Gastrocnemius medialis (tissue), 4 donors: Measurements from ENCODE around the gene BTRC. TPM values are rescaled to one million over a fixed set of nuclear protein-coding genes. Genes with fewer than 3 reads are reported as not detected.

ENCODE experiments used
- ATAC-seq, 2 donors: fragments of 150-250 bp; one replicate each; pipeline ENCODE4 v1.9.1; 2016
- DNase-seq, 2 donors: peaks; one replicate each; pipeline ENCODE4 v3.0.0-alpha.2; 2019
- H3K27ac ChIP-seq, 4 donors: fragments of 200-600 bp; sonication (generic); 1 replicate in 1 of 4; 2 replicates in 3 of 4; pipeline ENCODE4 v1.5.1; 2016 to 2018; ENCODE audit warnings: mild to moderate bottlenecking in 2 of 4, moderate library complexity in 1 of 4
- H3K27me3 ChIP-seq, 3 donors: fragments of 200-600 bp; sonication (generic) in 2 of 3; 1 replicate in 1 of 3; 2 replicates in 2 of 3; pipeline versions ENCODE4 v1.5.1 to v1.6.0; 2016 to 2019; ENCODE audit warnings: mild to moderate bottlenecking in 1 of 3, moderate library complexity in 1 of 3
- H3K36me3 ChIP-seq, 2 donors: fragments of 200-600 bp; sonication (generic) in 1 of 2; one replicate each; pipeline ENCODE4 v1.5.1; 2017 to 2018
- H3K4me1 ChIP-seq, 2 donors: fragments of 200-600 bp; sonication (generic) in 1 of 2; one replicate each; pipeline ENCODE4 v1.5.1; 2016 to 2017; ENCODE audit warnings: mild to moderate bottlenecking in 2 of 2
- H3K4me3 ChIP-seq, 4 donors: fragments of 200-600 bp; sonication (generic) in 3 of 4; 1 replicate in 1 of 4; 2 replicates in 3 of 4; pipeline ENCODE4 v1.5.1; 2016 to 2019; ENCODE audit warnings: mild to moderate bottlenecking in 2 of 4
- H3K9me3 ChIP-seq, 3 donors: fragments of 200-600 bp; sonication (generic) in 2 of 3; 1 replicate in 1 of 3; 2 replicates in 2 of 3; pipeline ENCODE4 v1.5.1; 2016 to 2019
- POLR2A ChIP-seq, 2 donors: fragments of 450-650 bp; IDR thresholded peaks; one replicate each; pipeline ENCODE4 v1.6.1; 2017; ENCODE audit warnings: antibody characterized with exemption in 2 of 2, mild to moderate bottlenecking in 2 of 2, moderate library complexity in 2 of 2
- in situ Hi-C, 4 donors: fragments of 200-750 bp; cut with MboI; loops; one replicate each; pipeline versions ENCODE4 v1.15.0 to v1.8.0; 2017; ENCODE audit warnings: low sequenced_read_pairs in 4 of 4
- intact Hi-C: fragments of 100-400 bp; cut with DNase I; formaldehyde crosslinking; loops from one replicate; pipeline ENCODE4 v1.15.1; 2023; ENCODE audit warnings: low total_unique reads
- total RNA-seq, 4 donors: library from RNA; depleted of rRNA; stranded (reverse); fragments of >200 nt; gene quantifications; one replicate each; pipeline versions ENCODE4 v1.1.0 to v1.2.3, GENCODE V29; 2016
- TF ChIP-seq, protein P1 (sequence below), 5 experiments: fragments of 450-650 bp in 3 of 5; fragments of 200-600 bp in 2 of 5; sonication (generic) in 2 of 5; IDR thresholded peaks in 4 of 5; conservative IDR thresholded peaks in 1 of 5; 1 replicate in 4 of 5; 2 replicates in 1 of 5; pipeline ENCODE4 v1.5.1; 2016 to 2019; ENCODE audit warnings: antibody characterized with exemption in 5 of 5, mild to moderate bottlenecking in 3 of 5, moderate library complexity in 3 of 5

The BTRC gene
- total RNA-seq, 4 donors from 2014 or later = 8.7 to 17.3 (median 12.6) TPM

DNA sequence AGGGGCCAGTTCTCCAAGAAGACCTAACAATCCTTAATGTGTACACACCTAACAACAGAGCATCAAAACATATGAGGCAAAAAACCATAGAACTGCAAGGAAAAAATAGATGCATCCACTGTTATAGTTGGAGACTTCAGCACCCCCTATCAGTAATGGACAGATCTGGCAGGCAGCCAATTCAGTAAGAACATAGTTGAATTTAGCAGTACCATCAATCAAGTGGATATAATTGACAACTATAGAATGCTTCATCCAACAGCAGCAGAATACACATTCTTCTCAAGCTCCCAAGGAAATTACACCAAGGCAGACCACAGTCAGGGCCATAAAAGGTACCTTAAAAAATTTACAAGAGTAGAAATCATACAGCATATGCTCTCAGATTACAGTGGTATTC is 191.9 kb downstream of the BTRC start:
- peaks cover 0 to 3% of the 10 kb centered on the region in 2 donors for H3K36me3 ChIP-seq
- TF ChIP-seq, protein P1, sequence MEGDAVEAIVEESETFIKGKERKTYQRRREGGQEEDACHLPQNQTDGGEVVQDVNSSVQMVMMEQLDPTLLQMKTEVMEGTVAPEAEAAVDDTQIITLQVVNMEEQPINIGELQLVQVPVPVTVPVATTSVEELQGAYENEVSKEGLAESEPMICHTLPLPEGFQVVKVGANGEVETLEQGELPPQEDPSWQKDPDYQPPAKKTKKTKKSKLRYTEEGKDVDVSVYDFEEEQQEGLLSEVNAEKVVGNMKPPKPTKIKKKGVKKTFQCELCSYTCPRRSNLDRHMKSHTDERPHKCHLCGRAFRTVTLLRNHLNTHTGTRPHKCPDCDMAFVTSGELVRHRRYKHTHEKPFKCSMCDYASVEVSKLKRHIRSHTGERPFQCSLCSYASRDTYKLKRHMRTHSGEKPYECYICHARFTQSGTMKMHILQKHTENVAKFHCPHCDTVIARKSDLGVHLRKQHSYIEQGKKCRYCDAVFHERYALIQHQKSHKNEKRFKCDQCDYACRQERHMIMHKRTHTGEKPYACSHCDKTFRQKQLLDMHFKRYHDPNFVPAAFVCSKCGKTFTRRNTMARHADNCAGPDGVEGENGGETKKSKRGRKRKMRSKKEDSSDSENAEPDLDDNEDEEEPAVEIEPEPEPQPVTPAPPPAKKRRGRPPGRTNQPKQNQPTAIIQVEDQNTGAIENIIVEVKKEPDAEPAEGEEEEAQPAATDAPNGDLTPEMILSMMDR (IDR thresholded peaks at IDR 0.05 in 4 of 5, conservative IDR thresholded peaks at IDR 0.05 in 1 of 5) = no peak
- TF ChIP-seq POLR2A (IDR thresholded peaks at IDR 0.05) = no peak

GRCh38 chr10:101550965-101551364 is 197.0 kb downstream of the BTRC start:
- in situ Hi-C loops (loop anchor here in 1 of 4 donors (25.0 kb wide), 1 partner anchor 239 kb away; no protein-coding TSS in a partner anchor), intact Hi-C loops (no loop called here)
- Histone ChIP-seq H3K4me1 (peaks cover 10 to 11% of the 10 kb centered on the region in 2 donors), H3K27ac (no peak overlapping the region), H3K27me3 (no peaks in the 10 kb centered on the region), H3K36me3 (peaks cover 0 to 32% of the 10 kb centered on the region in 2 donors), H3K4me3 (no peak overlapping the region), H3K9me3 (no peaks in the 10 kb centered on the region)
- DNase-seq (no peak), ATAC-seq (no peak)
- TF ChIP-seq, protein P1 (IDR thresholded peaks at IDR 0.05 in 4 of 5, conservative IDR thresholded peaks at IDR 0.05 in 1 of 5) = no peak
- TF ChIP-seq POLR2A (IDR thresholded peaks at IDR 0.05) = no peak

More for the DNA sequence above, 191.9 kb downstream of the BTRC start:
- Histone ChIP-seq H3K4me3 (no peak overlapping the region), H3K4me1 (peaks cover 10 to 11% of the 10 kb centered on the region in 2 donors), H3K27ac (no peak overlapping the region), H3K9me3 (no peaks in the 10 kb centered on the region), H3K27me3 (no peaks in the 10 kb centered on the region)
- DNase-seq = no peak
- no peak for ATAC-seq
- in situ Hi-C loops = no loop called here
- intact Hi-C loops = no loop called here

DNA sequence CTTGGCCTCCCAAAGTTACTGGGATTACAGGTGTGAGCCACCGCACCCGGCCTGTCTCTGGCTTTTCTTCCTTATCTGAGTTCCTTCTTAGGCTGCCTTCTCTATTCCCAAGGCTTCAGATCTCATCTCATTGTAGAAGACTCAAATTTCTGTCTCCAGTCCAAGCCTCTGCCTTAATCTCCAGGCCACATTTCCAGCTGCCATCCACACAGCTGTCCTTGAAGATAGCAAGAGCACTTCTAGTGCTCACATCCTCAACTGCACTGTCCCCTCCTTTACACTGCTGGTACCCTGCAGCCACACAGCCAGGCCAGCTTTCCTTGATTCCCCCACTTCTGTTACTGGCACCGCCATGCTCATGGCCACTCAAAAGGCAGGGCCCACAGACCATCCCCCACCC is 198.5 kb downstream of the BTRC start:
- Histone ChIP-seq H3K27me3 (no peaks in the 10 kb centered on the region), H3K4me1 (peaks cover 10 to 11% of the 10 kb centered on the region in 2 donors), H3K4me3 (no peak overlapping the region), H3K36me3 (peaks cover 0 to 32% of the 10 kb centered on the region in 2 donors), H3K27ac (no peak overlapping the region), H3K9me3 (no peaks in the 10 kb centered on the region)
- intact Hi-C loops = no loop called here
- DNase-seq (no peak), ATAC-seq (no peak)
- TF ChIP-seq, protein P1 (IDR thresholded peaks at IDR 0.05 in 4 of 5, conservative IDR thresholded peaks at IDR 0.05 in 1 of 5) = no peak
- TF ChIP-seq POLR2A (IDR thresholded peaks at IDR 0.05) = no peak
- in situ Hi-C loops = loop anchor here in 1 of 4 donors (25.0 kb wide), 1 partner anchor 240 kb away; no protein-coding TSS in a partner anchor

GRCh38 chr10:101557541-101557940 is 203.6 kb downstream of the BTRC start:
- in situ Hi-C loops = loop anchor here in 1 of 4 donors (25.0 kb wide), 1 partner anchor 245 kb away; no protein-coding TSS in a partner anchor
- no peaks in the 10 kb centered on the region for H3K9me3 ChIP-seq

More at GRCh38 chr10:101557541-101557940, 203.6 kb downstream of the BTRC start:
- intact Hi-C loops = no loop called here
- Histone ChIP-seq H3K4me3 (no peak overlapping the region), H3K36me3 (peaks cover 0 to 17% of the 10 kb centered on the region in 2 donors), H3K27ac (no peak overlapping the region), H3K4me1 (no peaks in the 10 kb centered on the region), H3K27me3 (peaks cover 0 to 6% (median 0%) of the 10 kb centered on the region in 3 donors)
- DNase-seq = no peak
- TF ChIP-seq, protein P1 (IDR thresholded peaks at IDR 0.05 in 4 of 5, conservative IDR thresholded peaks at IDR 0.05 in 1 of 5) = no peak
- no peak for TF ChIP-seq POLR2A (IDR thresholded peaks at IDR 0.05)
- no peak for ATAC-seq
